ENCODE data around the gene CDX2. TPM values are rescaled to one million over a fixed set of nuclear protein-coding genes. Genes with fewer than 3 reads are reported as not detected.

CDX2 gene
- total RNA-seq, 4 donors from 2014 or later = not detected

DNA sequence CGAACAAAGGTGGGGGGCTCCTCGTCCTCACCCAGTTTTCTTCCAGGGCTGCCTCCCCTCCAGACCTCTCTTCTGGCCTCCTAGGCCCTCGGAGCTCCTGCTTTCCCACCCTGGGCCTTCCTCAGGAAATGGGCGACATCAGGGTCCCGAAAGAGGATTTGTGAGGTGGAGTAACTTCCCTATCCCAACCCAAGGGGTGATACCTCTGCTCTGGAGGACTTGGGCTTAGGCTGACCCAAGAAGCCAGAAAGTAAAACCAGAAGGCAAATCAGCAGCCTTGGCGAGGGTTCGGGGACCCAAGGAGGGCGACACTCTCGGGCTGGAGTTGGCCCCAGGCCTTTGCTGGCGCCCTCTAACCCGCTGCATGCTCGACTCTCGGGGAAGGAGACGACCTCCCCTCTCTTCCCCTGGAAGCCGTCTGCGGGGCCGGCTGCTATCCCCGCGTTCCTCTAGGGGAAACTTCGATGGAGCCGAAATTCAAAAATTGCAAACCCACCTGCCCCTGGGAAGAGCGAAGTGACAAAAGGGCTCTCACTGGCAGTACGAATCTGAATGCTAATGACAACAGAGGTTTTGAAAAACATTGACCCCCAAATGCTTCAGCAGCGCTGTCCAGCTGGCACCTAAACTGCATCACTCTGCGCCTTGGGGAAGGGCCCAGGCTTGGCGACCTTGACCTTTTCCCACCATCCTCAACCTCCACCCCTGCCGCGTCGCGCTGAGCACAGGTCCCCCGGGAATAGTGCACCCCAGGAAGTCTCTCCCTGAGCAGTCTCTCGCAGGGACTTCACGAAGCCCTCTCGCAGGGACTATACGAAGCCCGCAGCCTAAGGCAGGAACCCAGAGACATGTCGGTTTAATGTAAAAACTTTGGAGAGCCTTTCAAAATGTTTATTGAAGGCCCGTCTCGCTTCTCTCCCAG is 46.9 kb downstream of the CDX2 start:
- Histone ChIP-seq H3K9me3 (no peaks in the 10 kb centered on the region), H3K36me3 (no peaks in the 10 kb centered on the region), H3K4me3 (replicated peaks in 1 of 3) (no peak overlapping the region), H3K27me3 (peaks cover 62% of the 10 kb centered on the region), H3K27ac (no peak overlapping the region), H3K4me1 (peaks cover 21 to 31% of the 10 kb centered on the region in 2 donors)
- no peak for DNase-seq
- intact Hi-C loops (cut with DNase I) = no loop called here
- no peak for TF ChIP-seq POLR2A (IDR thresholded peaks at IDR 0.05)
- TF ChIP-seq CTCF (IDR thresholded peaks at IDR 0.05) = no peak
- 6 to 10% methylated on average over 25 to 32 of the region's 39 CpGs for WGBS, 2 donors

GRCh38 chr13:27921421-27921960 is 47.6 kb downstream of the CDX2 start:
- Histone ChIP-seq H3K4me1 (peaks cover 23 to 34% of the 10 kb centered on the region in 2 donors), H3K27me3 (peaks cover 63% of the 10 kb centered on the region), H3K27ac (no peak overlapping the region), H3K36me3 (no peaks in the 10 kb centered on the region), H3K4me3 (replicated peaks in 1 of 3) (peak overlapping the region in 1 of 3 donors; percentile 14), H3K9me3 (no peaks in the 10 kb centered on the region)
- intact Hi-C loops (cut with DNase I) = no loop called here
- 3 to 8% methylated on average over 20 to 22 of the region's 41 CpGs for WGBS, 2 donors
- TF ChIP-seq CTCF (IDR thresholded peaks at IDR 0.05) (no peak), POLR2A (IDR thresholded peaks at IDR 0.05) (no peak)
- no peak for DNase-seq

- WGBS, 2 donors = 2 to 3% methylated on average over 29 to 30 of the region's 40 CpGs
- H3K4me1 ChIP-seq = peaks cover 23 to 34% of the 10 kb centered on the region in 2 donors
- DNase-seq = no peak
Measured at GRCh38 chr13:27920677-27921420, 48.3 kb downstream of the CDX2 start.

GRCh38 chr13:27919934-27920676 is 49.0 kb downstream of the CDX2 start, which contains the start of gene PDX1:
PDX1 (plus strand) TSS chr13:27920000; CDS start chr13:27920139, 139 bp downstream.
- Histone ChIP-seq H3K36me3 (no peaks in the 10 kb centered on the region), H3K4me3 (replicated peaks in 1 of 3) (peak within 1 kb of the TSS in 1 of 3 donors; percentile 14), H3K27ac (no peak within 1 kb of the TSS), H3K27me3 (peaks cover 58% of the 10 kb centered on the region), H3K4me1 (peaks cover 23 to 34% of the 10 kb centered on the region in 2 donors), H3K9me3 (no peaks in the 10 kb centered on the region)
- 1 to 3% methylated on average over 17 to 24 of the region's 76 CpGs for WGBS, 2 donors
- TF ChIP-seq CTCF (IDR thresholded peaks at IDR 0.05) (no peak), POLR2A (IDR thresholded peaks at IDR 0.05) (no peak)
- DNase-seq = peak; percentile 14 to 21
- intact Hi-C loops (cut with DNase I) = no loop called here

More at GRCh38 chr13:27920677-27921420, 48.3 kb downstream of the CDX2 start:
- TF ChIP-seq POLR2A (IDR thresholded peaks at IDR 0.05) (no peak), CTCF (IDR thresholded peaks at IDR 0.05) (no peak)
- Histone ChIP-seq H3K9me3 (no peaks in the 10 kb centered on the region), H3K4me3 (replicated peaks in 1 of 3) (peak overlapping the region in 1 of 3 donors; percentile 14), H3K27ac (no peak overlapping the region), H3K27me3 (peaks cover 59% of the 10 kb centered on the region), H3K36me3 (no peaks in the 10 kb centered on the region)
- intact Hi-C loops (cut with DNase I) = no loop called here

Data from thyroid gland (tissue), 4 donors.